KMS-11 (cell line): ENCODE results near the gene MAML2.

Experiments
- H2AFZ ChIP-seq: fragments of 200-600 bp; sonication (generic); 2 replicates; pipeline ENCODE4 v1.6.1; 2016; ENCODE audit warnings: antibody characterized with exemption, mixed run types, low read depth
- H3K27ac ChIP-seq: fragments of 200-600 bp; sonication (generic); 2 replicates; pipeline ENCODE4 v1.6.1; 2016; ENCODE audit warnings: mild to moderate bottlenecking, mixed run types
- H3K27me3 ChIP-seq: fragments of 200-600 bp; sonication (generic); 2 replicates; pipeline ENCODE4 v1.6.1; 2017; ENCODE audit warnings: mild to moderate bottlenecking, low read depth, mixed run types, moderate library complexity; ENCODE audit not compliant: insufficient read depth
- H3K36me3 ChIP-seq: fragments of 200-600 bp; sonication (generic); 2 replicates; pipeline ENCODE4 v1.6.1; 2017; ENCODE audit warnings: mild to moderate bottlenecking, mixed run types; ENCODE audit not compliant: insufficient read depth
- H3K4me1 ChIP-seq: fragments of 200-600 bp; sonication (generic); 2 replicates; pipeline ENCODE4 v1.6.1; 2016; ENCODE audit warnings: mild to moderate bottlenecking, low read depth, mixed run types; ENCODE audit not compliant: poor library complexity, severe bottlenecking
- H3K4me2 ChIP-seq: fragments of 200-600 bp; sonication (generic); 2 replicates; pipeline ENCODE4 v1.7.0; 2016; ENCODE audit warnings: mild to moderate bottlenecking, mixed run types
- H3K4me3 ChIP-seq: fragments of 200-600 bp; sonication (generic); IDR thresholded peaks from 2 replicates; pipeline ENCODE4 v1.6.1; 2017; ENCODE audit warnings: low read depth, low read length, mixed read lengths; ENCODE audit not compliant: insufficient read depth
- H3K79me2 ChIP-seq: fragments of 200-600 bp; sonication (generic); 2 replicates; pipeline ENCODE4 v1.6.1; 2016; ENCODE audit warnings: low read depth, mixed run types; ENCODE audit not compliant: insufficient read depth
- H3K9ac ChIP-seq: fragments of 200-600 bp; sonication (generic); 2 replicates; pipeline ENCODE4 v1.6.1; 2016; ENCODE audit warnings: mild to moderate bottlenecking, mixed run types
- H4K20me1 ChIP-seq: fragments of 200-600 bp; sonication (generic); 2 replicates; pipeline ENCODE4 v1.6.1; 2016; ENCODE audit warnings: mild to moderate bottlenecking, mixed run types; ENCODE audit not compliant: insufficient read depth
- CTCF ChIP-seq: fragments of 200-600 bp; sonication (generic); conservative IDR thresholded peaks from 2 replicates; pipeline ENCODE4 v1.6.1; 2017; ENCODE audit warnings: low read depth, mild to moderate bottlenecking, antibody characterized with exemption, low read length, moderate library complexity, mixed read lengths

MAML2 gene

GRCh38 chr11:96259134-96259830 is 83.7 kb downstream of the MAML2 start:
- Histone ChIP-seq H4K20me1 (no peaks in the 10 kb centered on the region), H3K4me1 (peaks cover 25% of the 10 kb centered on the region), H3K79me2 (no peaks in the 10 kb centered on the region), H3K27ac (peak overlapping the region; percentile 50; the same call in 1 of the 2 replicates), H3K9ac (no peak overlapping the region), H3K4me2 (no peak overlapping the region; the same call in 1 of the 2 replicates), H2AFZ (no peak overlapping the region), H3K4me3 (no peak overlapping the region), H3K27me3 (no peaks in the 10 kb centered on the region), H3K36me3 (no peaks in the 10 kb centered on the region)
- TF ChIP-seq CTCF: no peak

DNA sequence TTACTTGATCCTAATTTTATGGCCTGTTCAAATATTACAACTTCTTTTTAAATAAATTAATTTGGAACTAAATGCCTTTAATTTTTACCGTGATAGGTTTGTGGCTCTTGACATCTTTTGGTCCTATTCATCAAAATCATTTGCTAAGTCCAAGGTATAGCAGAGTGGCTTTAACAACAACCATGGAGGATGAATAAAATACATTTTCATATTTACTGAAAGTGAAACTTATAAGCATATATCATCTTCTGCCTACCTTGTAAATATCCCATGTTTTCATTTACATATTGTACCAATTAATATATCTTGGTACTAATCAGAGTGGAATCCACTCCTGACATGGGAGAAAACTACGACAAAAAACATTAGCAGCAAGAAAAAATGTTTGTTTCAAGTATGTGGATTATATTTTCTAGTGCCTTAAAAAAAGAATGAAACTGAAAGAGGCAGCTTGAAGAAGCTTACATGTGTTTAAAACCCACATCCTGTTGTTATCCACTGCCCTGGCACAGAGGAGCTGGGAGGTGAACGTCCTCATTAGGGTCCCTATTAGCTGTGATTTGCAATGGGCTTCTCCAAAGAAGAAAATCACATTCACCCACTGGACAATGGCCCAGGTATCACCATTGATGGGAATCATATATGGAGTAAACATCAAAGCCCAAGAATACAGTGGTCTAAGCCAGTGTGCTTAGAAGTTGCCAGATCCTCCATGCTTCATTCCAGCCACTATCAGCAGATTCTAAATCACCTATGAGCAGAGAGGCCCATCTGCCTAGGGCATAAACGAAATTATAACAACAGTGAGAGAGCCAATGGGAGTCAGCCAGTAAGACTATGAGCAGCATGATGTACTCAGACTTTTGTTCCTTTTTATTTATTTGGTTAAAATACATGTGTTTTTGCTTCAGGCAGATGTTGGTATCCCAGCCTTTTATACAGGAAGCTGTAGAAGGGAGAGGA is 84.7 kb downstream of the MAML2 start:
- H3K79me2 ChIP-seq: no peaks in the 10 kb centered on the region
- peaks cover 25% of the 10 kb centered on the region for H3K4me1 ChIP-seq
- no peak overlapping the region for H3K9ac ChIP-seq
- no peaks in the 10 kb centered on the region for H3K27me3 ChIP-seq
- no peak for TF ChIP-seq CTCF
- peak overlapping the region; percentile 54 for H3K4me2 ChIP-seq
- H4K20me1 ChIP-seq: no peaks in the 10 kb centered on the region
- peak overlapping the region; percentile 50; the same call in 1 of the 2 replicates for H3K27ac ChIP-seq
- H2AFZ ChIP-seq: no peak overlapping the region; the same call in 1 of the 2 replicates
- H3K4me3 ChIP-seq: no peak overlapping the region
- no peaks in the 10 kb centered on the region for H3K36me3 ChIP-seq

GRCh38 chr11:96257036-96257435 is 86.0 kb downstream of the MAML2 start:
- no peak overlapping the region for H3K4me3 ChIP-seq
- no peaks in the 10 kb centered on the region for H3K27me3 ChIP-seq
- no peaks in the 10 kb centered on the region for H3K36me3 ChIP-seq
- H3K4me2 ChIP-seq: peak overlapping the region; percentile 54
- H4K20me1 ChIP-seq: no peaks in the 10 kb centered on the region
- H3K27ac ChIP-seq: no peak overlapping the region; the same call in 1 of the 2 replicates
- H3K9ac ChIP-seq: no peak overlapping the region
- no peak for TF ChIP-seq CTCF
- H2AFZ ChIP-seq: no peak overlapping the region
- no peaks in the 10 kb centered on the region for H3K79me2 ChIP-seq
- peaks cover 25% of the 10 kb centered on the region for H3K4me1 ChIP-seq

- Histone ChIP-seq H3K9ac (no peak overlapping the region), H3K36me3 (no peaks in the 10 kb centered on the region), H2AFZ (no peak overlapping the region), H3K27ac (no peak overlapping the region), H3K4me1 (peaks cover 25% of the 10 kb centered on the region), H3K4me3 (no peak overlapping the region), H3K4me2 (no peak overlapping the region), H3K27me3 (no peaks in the 10 kb centered on the region), H4K20me1 (no peaks in the 10 kb centered on the region), H3K79me2 (no peaks in the 10 kb centered on the region)
- no peak for TF ChIP-seq CTCF
Measured at GRCh38 chr11:96256215-96257011, 86.6 kb downstream of the MAML2 start.
